GM21447 (cell line): ENCODE results near the gene TOMT.

ENCODE experiments used
- ATAC-seq: cut with Tn5 transposase; IDR thresholded peaks from one replicate; pipeline ENCODE4 v1.9.1; 2021; ENCODE audit not compliant: unreplicated experiment

The TOMT gene

DNA sequence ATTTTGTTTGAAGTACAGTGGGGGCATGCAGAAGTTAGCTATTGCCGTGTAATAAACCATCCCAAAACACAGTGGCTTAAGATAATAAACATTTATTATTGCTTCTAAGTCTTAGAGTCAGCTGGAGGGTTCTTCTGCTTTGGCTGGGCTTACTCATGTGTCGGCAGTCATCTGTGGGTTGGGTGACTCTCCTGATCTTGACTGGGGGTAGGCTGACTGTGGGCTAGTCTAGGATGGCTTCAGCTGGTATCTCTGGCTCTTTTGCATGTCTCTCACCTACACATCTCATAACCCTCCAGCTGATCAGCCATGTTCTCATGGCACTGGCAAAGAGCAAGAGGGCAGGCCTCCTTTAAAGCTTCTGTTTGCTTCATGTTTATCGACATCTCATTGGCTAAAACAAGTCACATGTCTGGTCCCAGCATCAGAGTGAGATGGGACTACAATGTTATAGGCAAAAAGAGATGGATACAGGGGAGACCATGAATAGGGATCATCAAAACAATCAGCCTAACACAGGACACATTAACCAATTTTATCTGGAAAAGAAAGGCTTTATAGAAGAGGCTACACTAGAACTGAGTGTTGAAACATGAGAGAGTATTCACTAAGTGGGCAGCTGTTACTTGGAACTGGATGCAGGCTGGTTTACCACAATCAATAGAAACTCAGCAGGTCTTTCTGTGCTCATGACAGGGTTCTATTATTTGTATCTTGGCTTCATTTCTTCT lies 19.9 kb upstream of the TOMT start:
- no peak for ATAC-seq

DNA sequence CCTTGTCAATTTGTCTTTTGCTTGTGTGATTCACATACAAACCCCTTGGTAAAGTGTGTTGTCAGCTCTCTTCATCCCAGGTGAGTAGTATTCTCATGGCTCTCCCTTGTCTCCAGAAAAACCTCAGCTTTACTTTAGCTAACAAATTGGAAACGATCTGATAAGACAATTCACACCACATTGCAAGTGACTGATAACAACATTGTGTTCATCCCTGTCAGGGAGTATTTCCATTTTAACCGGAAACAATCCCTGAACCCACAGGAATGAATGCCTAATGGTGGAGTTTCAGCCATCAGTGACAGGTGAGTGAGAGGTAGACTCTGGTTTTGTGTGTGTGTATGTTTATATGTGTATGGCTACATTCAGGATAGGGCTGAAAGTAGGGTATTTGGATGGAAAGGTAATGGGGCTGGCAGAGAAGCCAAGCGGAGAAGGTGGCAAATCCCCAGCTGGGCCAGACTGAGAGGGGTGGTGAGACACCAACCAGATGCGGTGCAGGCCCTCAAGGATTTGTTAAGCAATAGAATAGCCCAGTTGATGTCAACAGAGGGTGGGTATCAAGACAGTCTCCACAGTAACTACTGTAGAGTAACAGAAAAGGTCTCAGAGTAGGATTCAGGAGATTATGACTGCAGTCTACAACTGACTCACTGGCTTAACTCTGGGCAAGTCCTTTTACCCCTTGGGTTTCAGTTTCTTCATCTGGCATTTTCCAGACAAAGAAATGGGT lies 17.5 kb upstream of the TOMT start:
- no peak for ATAC-seq

DNA sequence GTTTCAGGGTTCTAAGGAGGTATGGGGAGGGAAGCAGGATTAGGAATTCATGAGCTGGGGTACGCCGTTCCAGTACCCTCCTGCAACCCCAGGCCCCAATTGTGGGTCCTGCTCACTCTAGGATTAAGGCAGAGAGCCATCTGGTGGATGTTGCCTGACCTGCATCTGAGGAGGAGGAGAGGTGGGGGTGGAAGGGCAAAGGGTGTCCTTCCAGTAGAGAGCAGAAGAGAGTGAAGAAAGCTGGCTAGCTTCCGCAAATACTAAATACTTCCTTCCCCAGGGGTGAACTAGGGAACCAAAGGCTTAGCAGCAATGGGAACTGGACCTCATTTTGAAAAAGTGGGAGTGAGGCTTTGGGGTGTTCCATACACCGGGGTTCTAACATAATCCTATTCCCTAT lies 14.4 kb upstream of the TOMT start:
- ATAC-seq: no peak

DNA sequence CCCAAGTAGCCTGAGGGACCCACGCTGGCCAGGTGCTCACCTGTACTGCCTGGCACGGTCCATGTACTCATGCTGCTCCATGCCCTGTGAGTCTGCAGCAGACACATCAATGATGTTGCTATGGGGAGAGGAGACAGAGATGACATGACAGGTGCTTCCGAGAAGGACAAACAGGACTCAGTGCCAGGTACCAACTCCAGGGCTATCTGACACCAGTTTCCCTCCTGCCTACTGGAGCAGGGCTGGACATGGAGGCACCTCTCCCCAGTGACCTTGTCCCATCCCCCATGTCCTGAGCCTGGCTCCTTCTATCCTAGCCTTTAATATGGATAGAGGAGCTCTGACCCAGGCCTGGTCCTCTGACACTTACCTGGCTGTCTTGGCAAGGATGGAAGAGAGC lies 7.0 kb upstream of the TOMT start:
- ATAC-seq: no peak

DNA sequence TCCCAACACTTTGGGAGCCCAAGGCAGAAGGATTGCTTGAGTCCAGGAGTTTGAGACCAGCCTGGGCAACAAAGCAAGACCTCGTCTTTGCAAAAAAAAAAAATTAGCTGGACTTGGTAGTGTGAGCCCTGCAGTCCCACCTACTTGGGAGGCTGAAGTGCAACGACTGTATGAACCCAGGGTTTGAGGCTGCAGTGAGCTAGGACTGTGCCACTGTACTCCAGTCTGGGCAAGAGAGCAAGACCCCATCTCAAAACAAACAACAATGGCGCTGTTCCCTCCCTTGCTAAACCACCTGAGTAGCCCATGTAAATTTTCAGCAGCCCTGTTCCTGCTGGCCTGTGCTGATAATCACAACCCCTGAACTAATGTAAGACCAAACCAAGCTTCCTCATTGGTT lies 5.7 kb upstream of the TOMT start:
- no peak for ATAC-seq

DNA sequence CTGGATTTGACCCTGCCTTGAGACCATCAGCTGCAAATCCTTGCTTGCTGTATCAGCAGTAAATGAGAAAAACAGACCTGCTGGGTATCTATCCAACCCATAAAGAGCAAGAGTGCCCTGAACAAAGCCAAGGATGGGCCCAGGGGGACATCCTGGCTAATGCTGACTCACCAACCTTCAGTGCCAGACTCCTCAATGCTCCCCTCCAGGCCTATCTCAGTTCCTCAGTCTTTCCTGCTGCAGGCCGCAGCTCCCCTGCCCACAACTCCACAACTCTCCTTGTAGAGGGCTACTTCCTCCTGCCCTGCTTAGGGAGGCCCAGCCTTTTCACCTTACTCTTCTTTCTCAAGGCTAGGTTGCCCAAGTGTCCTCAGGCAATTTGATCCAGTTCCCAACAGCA lies 5.3 kb upstream of the TOMT start:
- ATAC-seq: no peak

DNA sequence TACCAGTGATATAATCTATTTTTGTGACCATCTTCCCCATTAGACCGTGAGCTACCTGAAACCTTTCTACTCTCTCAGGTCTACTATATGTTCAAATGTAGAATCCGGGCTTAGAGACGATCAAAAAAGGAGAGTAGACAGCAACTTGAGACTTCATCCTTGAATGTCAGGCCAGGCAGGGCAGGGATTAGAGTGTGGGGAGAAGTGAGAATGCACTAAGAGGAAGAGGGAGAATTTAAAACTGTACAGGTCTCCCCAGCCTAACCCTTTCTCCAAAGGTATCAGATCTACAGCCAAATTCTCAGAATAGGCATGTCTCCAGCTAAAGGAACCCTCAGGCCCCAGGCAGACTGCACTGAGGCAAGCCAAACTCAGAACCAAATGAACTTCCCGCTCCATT lies 3.6 kb upstream of the TOMT start:
- ATAC-seq: no peak

DNA sequence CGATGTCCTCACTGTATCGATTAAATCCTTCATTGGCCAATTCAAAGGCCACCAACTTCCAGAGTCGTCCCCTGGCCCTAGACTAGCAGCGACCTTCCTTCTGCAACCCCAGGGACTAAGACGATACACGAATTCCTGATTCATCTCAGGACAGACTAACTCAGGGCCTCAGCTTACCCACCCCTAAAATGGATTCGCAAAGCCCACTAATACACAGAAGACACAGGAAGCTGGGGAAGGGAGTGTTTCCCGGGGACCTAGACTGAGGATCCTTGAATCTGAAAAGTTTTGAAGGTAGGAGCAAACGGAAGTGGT lies 3.1 kb upstream of the TOMT start:
- peak; percentile 10 for ATAC-seq

DNA sequence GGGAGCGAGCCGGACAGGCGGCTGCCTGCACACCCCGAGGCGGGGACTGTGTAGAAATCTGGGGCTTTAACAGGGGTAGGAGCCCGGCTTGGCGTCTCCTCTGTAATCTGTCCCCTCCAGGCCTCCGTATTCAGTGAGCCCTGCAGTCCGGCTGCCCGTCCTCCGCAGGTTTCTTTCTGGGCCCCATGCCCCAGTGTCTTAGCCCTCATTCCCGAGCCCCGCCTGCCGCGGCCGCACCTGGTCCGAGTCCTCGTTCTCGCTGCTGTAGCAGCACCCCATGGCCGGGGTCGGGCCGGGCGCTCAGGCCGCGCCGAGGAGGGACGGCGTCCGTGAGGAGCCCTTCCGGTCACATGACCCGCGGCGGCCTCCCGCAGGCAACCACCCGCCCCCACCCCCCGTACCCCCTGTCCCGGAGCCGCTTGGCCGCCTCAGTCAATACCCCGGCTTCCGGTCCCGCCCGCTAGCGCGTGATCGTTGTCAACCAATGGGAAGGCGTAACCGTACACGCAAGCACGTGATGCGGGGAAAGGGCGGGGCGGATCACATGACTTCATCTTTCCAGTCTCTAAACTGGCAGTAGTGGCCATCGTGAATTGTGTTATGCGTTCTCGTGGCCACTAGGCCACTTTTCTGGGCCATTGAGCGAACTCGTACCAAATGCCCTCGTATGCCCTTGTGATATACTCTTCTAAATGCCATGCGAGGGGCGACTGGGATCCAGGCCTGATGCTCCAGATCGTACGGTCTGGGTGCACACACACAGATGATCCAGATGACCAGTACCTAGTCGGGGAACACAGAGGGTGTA lies 2.6 kb upstream of the TOMT start, which contains the start of gene LAMTOR1:
Gene LAMTOR1, minus strand, starts transcription at position 352 of the 808 bp plus-strand sequence. Its CDS starts 73 bp downstream, at position 279.
- ATAC-seq: peak; percentile 88

DNA sequence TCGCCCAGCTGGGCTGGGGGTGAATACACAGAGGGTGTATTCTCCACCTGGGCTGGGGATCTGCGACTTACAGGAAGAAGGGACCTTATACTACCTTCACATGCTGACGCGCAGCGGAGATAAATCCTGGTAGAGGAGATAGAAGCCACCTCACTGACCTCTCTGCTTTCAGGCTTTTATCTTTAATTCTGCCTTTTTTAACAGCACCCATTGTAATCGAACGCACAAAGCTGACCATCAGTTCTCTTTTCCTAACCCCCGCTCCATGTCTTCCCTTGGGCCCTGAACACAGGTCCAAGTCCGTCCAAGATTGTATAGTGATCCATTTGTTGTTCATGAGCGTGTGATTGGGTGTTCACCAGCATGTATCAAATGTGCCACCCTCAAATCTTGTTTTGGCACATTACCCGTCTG lies 2.0 kb upstream of the TOMT start:
- no peak for ATAC-seq

DNA sequence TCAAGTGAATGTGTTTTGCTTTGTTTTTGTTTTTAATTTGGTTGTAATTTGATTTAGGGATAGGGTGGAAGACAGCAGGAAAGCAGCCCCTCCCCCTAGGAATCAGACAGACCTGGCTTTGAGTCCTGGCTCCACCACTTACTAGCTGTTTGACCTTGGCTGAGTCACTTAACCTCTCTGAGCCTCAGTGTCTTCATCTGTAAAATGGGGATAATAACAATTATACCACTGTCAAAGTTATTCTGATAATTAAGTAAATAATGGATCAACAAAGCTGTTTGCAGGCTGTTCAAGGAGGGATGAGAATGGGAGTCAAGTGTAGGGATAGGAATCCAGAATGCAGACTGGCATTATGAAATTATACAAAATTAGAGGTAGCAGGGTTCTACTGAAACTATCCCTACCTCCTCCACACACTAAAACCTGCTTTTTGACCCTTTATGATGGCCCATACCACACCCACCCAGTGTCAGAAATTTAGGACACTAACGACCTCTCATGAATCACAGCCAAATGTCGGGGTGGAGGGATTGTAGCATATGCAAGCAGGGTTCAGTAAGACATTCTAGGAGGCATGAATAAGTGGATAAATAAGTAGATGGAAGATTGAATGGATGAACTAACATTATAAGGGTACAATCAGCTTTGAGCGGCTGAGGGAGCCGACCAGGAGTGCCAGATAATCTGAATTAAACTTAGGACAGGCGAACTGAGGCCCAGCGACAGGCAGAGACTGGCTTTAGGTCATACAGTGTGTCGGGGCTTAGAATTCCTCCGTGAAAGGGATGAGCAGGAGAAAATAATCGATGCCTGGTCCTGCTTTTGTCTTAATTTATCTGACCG lies 5.8 kb downstream of the TOMT start:
- ATAC-seq: no peak

DNA sequence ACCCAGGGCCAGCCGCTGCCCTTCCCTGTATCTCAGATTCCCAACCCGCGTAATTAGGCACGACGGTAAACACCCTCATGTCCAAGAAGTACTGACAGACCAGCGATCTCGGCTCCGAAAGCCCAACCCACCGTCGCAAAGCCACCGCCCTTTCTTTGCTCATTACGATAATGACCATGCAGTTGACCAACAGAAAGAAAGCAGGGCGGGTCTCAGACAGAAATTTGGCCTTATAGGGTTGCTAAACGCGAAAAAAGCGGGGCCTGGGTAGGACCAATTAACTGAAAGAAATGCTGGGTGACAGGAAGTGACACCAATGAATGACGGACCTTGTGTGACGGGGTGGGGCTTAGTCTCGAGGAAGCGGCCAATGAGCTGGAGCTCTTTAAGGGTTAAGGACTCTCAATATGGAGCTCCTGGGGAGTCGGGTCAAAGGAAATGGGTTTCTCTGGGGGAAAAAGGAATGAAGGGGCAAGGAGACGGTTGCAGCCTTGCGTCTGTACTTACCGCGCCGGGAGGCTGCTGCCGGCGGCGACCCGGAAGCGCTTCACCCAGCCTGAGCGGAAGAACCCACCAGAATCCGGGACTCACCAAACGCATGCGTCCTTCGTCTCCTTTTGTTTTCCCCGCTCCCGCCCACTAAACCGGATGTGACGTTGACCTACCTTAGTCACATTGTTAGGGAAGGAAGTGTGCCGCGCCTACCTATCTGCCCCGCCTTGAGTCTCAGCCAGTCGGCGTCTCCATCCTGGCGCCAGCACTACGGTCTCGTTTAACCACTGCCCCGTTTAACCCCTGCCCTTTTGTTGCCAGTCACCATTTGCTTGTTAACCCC lies 6.6 kb downstream of the TOMT start, which contains the start of gene ANAPC15:
Gene ANAPC15, minus strand, starts transcription at position 553 of the 835 bp plus-strand sequence. CDS start 1,419 bp downstream, outside the sequence.
- ATAC-seq: peak; percentile 84

DNA sequence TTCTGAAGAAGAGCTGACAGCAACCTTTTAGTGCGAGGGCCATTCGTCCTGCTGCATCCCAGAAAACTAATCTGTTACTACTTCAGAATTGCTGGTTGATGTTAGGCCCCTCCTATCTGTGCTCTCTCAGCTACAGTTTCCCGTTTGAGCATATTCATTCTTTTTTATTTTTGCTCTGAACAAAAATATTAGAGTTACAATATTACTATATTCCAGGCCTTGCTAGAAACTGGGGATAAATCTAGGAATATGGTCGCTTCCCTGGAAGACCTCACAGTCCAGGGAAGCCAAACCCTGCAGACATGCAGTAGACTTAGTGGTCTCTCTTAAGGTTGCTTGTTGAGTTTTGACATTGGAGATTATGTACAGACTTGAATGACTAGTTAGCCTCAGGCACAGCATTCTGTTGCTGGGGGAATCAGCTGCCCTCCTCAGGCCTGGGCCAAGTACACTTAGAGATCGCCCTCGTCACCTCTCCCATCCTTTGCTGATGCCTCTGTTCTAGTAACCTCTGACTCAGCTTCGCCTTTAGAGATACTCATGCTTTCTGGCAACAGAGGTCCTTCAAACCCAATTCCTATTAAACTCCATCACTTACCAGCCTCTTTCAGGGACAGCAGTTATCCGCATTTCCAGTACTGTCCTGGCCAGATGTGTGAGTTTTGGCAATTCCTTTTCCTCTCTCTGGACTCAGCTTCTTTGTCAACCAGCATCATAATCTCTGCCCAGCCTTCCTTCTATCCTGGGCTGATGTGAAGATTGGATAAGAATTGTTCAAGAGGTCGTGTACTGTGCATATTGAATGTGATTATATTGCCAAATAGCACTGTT lies 7.5 kb downstream of the TOMT start:
- ATAC-seq: peak; percentile 1

DNA sequence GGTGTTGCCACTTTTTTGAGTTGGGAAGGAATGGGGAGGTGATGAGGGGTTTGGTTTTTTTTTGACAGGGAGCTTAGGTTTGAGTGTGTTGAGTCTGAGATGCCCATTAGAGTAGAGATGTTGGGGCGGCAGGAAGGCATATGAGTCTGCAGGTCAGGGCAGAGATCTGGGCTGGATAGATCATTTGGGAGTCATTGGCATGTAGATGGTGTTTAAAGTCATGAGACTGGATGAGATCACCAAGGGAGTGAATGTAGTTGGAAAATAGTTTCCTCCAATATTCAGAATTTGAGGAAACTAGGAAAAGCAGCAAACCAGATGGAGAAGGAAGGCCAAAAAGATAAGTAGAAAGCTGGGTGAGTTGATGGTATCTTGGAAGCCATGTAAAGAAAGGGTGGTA lies 8.8 kb downstream of the TOMT start:
- no peak for ATAC-seq

DNA sequence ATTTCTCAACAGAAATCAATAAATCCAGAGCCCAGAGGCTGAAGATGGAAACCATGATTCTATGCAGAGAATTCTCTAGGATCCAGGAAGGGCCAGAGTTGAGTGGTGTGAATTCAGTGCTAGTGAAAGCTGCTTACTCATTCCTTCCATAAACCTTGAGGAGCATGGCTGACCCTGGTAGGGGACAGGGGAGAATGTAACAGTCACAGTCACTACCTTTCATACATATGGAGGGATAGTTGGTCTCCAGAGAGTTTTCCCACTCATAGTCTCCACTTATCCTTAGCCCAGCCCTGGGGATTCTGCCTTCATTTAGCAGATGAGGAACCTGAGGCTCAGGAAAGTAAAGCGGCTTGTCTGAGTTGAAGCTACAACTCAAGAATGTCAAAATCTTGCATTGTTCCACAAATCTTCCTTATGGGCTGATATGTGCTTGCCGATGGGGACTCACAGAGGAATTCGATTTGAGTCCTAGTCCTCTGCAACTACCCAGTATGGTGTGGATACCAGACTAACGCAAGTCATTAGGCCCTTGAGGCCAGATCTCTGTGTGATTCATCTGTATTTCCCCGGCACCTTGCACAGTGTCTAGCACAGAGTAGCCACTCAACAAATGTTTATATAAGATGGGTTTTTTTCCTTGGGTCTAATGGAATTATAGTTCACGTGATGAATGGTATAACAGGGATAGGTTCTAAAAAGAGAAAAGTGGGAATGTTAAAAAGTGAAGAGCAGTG lies 10.5 kb downstream of the TOMT start:
- ATAC-seq: no peak

DNA sequence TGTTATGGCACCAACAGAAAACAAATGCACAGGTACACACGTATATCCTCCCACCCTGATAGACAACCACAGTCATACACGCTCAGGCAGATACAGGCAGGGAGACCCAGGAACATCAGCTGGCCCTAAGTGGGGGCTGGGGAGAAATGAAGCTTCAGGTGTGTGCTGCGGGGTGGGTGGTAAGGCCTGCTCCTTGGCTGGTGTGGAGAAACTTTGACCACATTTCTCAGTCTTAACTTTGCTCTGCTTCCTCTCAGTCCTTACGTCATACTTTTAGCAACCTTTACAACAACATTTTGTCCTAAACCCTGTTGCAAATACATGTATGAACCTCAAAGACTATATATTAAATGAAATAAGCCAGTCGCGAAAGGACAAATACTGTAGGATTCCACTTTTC lies 13.5 kb downstream of the TOMT start:
- ATAC-seq: no peak

DNA sequence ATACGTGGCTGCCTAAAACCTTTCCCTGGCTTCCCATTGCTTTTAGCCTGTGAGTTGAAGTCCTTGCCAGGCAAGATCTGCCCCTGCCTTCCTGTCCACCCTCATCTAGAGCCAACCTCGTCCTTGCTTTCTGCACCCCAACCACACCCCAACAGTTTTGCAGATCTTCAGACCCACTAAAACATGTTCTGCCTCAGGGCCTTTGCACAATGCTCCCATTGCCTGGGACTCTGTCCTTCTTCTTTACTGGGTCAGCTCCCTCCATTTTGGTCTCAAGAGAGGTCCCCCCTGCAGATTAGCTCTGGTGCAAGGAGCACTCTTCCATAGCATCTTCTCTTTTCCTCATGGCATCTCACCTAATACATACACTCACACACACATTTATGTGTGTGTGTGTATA lies 15.2 kb downstream of the TOMT start:
- ATAC-seq: no peak

DNA sequence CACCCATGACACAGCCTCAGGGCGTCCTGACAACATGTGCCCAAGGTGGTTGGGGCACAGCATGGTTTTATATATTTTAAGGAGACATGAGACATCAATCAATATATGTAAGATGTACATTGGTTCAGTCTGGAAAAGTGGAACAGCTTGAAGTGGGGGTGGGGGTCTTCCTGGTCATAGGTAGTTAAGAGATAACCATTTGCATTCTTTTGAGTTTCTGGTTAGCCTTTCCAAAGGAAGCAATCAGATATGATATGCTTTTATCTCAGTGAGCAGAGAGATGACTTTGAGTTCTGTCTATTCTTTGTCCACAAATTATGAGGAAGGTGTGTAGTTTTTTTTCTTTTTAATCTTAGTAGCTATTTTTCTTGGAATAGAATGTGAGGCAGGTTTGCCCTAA lies 16.9 kb downstream of the TOMT start:
- ATAC-seq: no peak
